ENCODE measurements around the gene GLYR1.

DNA sequence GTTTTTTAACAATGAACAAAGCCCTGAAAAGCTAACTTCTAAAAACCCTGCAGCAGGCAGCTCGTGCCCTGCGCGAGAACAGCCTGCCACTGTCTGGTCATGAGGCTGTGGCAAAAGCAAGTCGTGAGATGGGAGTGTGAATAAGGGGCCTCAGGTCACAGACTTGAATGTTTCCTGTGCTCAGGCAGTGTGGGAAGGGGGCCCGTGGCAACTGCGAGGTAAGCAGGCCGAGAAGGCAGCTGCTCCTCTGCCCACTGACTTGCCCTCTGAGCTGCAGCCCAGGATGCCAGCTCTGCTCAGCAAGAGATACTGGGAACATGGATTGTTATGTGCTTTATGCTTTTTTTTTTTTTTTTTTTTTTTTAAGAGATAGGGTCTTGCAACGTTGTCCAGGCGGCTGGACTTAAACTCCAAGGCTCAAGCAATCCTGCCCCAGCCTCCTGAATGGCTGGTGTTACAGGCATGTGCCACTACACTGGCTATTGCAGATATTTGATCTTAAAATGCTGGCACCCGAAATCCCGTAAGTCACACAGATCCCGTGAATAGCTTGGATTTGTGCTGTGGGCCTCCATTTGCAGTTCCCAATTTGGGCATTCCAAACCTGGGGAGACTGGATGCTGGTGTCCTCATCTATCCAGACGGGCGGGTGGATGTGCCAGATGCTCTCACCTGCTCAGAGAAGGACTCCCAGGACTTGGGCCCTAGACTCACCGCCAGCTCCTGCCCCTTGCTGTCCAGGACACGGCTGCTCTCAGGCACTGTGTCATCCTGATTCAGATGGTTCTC is 44.2 kb upstream of the GLYR1 start:
- TF ChIP-seq EZH2 (IDR thresholded peaks at IDR 0.05; ENCODE audit: low read length, unreplicated experiment): no peak
- TF ChIP-seq, protein P1, sequence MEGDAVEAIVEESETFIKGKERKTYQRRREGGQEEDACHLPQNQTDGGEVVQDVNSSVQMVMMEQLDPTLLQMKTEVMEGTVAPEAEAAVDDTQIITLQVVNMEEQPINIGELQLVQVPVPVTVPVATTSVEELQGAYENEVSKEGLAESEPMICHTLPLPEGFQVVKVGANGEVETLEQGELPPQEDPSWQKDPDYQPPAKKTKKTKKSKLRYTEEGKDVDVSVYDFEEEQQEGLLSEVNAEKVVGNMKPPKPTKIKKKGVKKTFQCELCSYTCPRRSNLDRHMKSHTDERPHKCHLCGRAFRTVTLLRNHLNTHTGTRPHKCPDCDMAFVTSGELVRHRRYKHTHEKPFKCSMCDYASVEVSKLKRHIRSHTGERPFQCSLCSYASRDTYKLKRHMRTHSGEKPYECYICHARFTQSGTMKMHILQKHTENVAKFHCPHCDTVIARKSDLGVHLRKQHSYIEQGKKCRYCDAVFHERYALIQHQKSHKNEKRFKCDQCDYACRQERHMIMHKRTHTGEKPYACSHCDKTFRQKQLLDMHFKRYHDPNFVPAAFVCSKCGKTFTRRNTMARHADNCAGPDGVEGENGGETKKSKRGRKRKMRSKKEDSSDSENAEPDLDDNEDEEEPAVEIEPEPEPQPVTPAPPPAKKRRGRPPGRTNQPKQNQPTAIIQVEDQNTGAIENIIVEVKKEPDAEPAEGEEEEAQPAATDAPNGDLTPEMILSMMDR (conservative IDR thresholded peaks at IDR 0.05; ENCODE audit: low read depth, low read length): no peak

All from PC-3 (cell line).